Activated gamma-delta T cell (primary cell): ENCODE data around the gene PLPPR2.
"Not testable (repeated sequence)": the region's sequence is repeated elsewhere in the genome, so short reads cannot be mapped to it uniquely, and the experiment has no call there.

ENCODE experiments used
- DNase-seq: peaks from one replicate; lab custom pipeline; 2025; lab: John Stamatoyannopoulos, UW

PLPPR2 gene

DNA sequence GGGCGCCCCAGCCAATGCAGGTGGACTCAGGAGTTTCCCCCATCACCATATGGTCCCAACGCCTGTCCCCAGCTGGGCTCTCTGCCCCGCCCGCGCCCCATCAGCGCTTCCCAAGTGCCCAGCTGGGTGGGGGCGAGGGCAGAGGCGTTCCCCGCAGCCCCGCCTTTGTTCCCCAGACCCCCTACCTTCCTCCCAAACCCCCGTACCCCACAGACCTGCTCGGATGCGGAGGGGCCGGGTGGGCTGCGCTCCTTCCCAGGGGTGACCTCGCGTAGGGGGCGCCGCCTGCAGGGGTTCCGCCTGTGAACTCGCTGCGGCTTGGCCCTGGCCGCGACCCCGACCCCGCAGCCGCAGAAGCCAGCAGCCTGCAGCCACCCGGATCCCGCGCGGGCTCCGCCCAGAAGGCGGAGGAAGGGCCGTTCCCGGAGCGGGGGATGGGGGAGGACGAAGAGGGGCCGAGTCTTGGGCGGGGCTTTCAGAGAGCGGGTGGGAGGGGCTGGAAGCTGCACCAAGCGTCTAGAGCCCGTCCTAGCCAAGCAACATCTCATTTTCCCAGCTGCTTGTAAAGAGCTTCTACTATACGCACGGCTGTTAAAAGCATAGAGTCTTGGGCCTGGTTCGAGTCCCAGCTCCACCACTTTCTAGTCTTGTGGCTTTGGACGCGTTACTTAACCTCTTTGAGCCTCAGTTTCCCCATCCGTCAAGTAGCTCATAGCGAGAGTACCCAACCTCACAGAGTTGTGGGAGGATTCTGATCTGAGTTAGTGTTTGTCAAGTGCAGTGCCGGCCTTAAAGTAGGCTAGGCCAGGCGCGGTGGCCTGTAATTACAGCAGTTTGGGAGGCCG is 15.8 kb upstream of the PLPPR2 start, which contains the start of gene RAB3D:
Gene RAB3D (minus strand): TSS at position 404 of the 845 bp plus-strand sequence. CDS start 2,258 bp downstream, outside the sequence.
- DNase-seq = peak; percentile 42

GRCh38 chr19:11340099-11340467 is 15.1 kb upstream of the PLPPR2 start:
- not testable (repeated sequence) for DNase-seq

- no peak for DNase-seq
Observed at GRCh38 chr19:11342429-11342828, 12.8 kb upstream of the PLPPR2 start.

DNA sequence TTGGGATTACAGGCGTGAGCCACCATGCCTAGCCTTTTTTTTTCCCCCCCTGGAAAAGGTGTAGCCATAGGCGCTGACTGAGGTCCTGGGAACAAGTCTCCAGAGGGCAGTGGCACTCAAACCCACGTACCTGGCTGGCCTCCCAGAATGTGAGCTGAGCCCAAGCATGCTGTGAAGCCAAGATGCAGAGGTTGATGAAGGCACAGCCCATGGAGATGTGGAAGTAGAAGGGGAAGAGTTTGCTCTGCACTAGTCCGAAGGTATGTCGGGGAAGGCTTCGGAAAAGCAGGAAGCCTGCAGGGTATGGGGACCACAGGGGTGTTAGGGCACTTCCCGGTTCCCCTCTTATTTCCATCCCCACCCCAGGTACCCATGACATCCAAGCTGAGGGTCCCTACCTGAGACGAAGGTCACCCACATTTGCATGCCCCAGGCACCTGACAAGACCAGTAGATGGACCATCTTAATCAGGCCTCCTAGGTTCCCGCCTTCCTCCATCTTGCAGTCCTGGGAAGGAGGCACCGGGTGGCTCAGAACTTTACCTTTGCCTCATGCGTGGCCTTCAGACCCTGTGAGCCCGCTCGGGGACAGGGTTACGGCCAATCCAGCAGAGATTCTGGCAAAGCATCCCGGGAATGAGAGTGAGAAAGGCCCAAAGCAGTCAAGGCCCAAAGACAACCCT is 10.0 kb upstream of the PLPPR2 start:
- DNase-seq = no peak

DNA sequence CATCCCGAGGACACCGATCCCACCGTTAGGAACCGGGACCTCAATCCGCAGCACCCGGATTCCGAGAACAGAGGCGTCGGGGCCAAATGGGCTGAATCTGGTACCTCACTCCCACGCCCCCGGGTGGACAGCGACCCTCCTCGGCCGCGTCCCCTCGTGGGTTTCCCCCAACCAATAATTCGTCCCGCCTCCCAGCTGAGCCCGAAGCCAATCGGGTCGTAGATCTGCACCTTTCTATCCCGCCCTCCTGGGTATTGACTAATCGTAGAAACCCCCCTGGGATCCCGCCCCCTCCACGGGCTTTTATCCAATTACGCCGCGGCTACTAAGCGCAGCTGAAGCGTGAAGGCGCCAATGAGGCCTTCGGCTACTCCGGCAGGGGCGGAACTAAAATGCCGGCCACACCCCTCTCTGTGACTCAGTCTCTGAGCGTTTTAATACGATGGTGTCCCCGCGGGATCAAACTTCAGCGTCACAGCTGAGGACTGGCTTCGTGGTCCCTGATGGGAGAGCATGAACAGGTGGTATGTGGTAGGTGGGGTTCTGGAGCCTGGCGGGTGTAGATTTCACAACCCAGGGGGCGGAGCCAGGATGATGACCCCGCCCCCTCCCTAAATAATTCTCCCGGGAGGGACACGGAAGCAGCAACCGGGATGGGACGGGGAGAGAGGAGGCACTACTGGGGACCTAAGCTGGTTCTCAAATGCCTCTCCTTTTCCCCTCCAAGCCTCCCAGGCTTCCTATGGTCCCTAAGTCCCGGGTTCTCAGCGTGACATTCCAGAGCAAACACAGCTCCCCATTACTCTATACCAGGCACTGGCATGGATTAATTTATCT is 8.9 kb upstream of the PLPPR2 start, which contains the start of the genes CCDC159 and TMEM205:
Gene CCDC159 (plus strand): TSS at position 416 of the 837 bp plus-strand sequence. CDS start 88 bp downstream, at position 504.
Gene TMEM205 (minus strand): TSS at position 165 of the 837 bp plus-strand sequence. CDS start 649 bp downstream, outside the sequence.
- DNase-seq = peak; percentile 63

GRCh38 chr19:11347546-11348039 is 7.6 kb upstream of the PLPPR2 start:
- DNase-seq = no peak

GRCh38 chr19:11349171-11349570 is 6.1 kb upstream of the PLPPR2 start:
- no peak for DNase-seq

DNA sequence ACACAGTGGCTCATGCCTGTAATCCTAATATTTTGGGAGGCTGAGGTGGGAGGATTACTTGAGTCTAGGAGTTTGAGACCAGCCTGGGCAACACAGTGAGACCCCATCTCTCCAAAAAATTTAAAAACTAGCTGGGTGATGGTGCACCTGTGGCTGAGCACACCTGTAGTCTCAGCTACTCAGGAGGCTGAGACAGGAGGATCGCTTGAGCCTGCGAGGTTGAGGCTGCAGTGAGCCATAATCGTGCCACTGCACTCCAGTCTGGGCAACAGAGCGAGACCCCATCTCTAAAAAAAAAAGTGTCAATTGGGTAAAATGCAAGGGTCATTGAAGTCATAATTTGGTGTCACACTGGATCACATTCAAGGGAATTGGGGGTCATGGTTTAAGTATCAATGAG is 1.1 kb upstream of the PLPPR2 start:
- not testable (repeated sequence) for DNase-seq

DNA sequence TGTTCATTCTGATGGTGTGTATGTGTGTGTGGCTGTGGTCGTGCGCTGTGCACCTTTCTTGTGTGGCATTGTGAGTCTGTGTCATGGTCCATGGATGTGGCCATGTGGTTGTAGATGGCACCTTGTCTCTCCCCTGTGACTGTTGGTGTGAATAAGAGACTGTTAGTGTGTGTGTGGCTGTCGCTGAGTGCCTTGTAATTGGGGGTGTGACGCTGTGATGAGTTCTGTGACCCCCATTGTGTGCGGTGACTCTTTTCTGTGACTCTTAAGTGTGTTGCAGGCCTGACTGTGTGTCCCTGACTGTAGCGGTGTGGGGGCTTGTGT is 804 bp downstream of the PLPPR2 start:
- no peak for DNase-seq

- no peak for DNase-seq
Observed at GRCh38 chr19:11356676-11357550, 1.7 kb downstream of the PLPPR2 start.

DNA sequence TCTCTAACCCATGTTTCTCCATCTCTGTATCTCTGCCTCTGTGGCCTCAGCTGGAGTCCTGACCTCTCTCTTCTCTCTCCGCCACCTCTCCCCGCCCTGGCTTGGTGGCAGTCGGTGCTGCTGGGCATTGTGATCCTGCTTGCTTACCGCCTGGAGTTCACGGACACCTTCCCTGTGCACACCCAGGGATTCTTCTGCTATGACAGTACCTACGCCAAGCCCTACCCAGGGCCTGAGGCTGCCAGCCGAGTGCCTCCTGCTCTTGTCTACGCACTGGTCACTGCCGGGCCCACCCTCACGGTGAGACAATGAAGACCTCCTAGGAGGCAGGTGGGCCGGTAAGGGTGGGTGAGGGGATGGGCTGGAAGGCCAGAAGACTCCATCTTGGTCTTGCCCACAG is 4.2 kb downstream of the PLPPR2 start:
- DNase-seq = no peak

- DNase-seq = no peak
Observed at GRCh38 chr19:11361037-11361770, 6.0 kb downstream of the PLPPR2 start.

DNA sequence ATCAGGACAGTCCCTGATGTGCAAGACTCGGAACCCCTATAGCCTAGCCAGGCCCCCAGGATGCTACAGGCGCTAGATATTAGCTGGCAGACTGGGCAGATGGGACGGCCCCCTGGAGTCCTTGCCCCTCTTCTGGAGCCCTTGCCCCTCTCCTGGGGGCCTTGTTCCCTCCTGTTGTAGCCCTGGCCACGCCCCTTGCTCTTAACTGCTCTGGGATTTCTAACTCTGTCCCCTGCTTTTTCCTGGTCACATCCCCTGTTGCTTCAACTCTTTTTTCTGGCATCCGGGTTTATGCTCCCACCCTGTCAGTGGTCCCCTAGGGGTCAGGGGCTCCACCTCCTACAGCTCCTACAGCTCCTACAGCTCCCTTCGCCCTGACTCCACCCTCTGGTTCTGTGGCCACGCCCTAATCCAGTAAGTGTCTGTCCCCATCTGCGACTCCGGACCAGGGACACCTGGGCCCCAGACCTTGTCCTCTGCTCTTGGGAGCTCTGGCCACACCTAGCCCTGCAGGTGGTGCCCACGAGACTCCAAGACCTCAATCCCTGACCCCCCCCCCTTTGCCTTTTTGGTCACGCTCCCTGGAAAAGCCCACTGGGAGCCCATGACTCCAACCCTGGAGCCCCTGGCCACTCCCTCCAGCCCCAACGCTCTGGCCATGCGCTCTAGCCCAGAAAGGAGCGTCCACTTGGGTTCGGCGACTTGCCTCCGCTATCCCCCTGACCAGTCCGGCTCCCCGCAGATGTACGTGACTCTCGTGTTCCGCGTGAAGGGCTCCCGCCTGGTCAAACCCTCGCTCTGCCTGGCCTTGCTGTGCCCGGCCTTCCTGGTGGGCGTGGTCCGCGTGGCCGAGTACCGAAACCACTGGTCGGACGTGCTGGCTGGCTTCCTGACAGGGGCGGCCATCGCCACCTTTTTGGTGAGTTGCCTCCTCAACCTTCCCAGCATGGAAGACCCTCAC is 6.8 kb downstream of the PLPPR2 start:
- DNase-seq = no peak

- no peak for DNase-seq
Observed at GRCh38 chr19:11363881-11364280, 8.6 kb downstream of the PLPPR2 start.

DNA sequence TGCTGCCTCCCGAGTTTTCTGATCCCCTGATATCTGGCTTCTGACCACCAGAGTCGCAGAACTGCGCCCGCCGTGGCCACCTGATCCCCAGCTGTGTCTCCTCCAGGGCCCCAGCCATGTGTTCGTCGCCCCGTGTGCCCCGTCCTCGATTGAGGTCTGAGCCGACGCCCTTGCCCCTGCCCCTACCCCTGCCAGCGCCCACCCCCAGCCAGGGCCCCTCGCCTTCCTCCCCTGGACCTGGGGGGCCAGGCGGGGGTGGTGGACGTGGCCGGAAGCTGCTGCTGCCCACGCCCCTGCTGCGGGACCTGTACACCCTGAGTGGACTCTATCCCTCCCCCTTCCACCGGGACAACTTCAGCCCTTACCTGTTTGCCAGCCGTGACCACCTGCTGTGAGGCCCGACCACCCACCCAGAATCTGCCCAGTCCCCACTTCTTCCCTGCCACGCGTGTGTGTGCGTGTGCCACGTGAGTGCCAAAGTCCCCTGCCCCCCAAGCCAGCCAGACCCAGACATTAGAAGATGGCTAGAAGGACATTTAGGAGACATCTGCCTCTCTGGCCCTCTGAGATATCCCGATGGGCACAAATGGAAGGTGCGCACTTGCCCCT is 9.2 kb downstream of the PLPPR2 start:
- no peak for DNase-seq

- DNase-seq = no peak
Observed at GRCh38 chr19:11364935-11365334, 9.7 kb downstream of the PLPPR2 start.

GRCh38 chr19:11365557-11366117 is 10.4 kb downstream of the PLPPR2 start:
- no peak for DNase-seq

- no peak for DNase-seq
Observed at GRCh38 chr19:11367528-11367927, 12.3 kb downstream of the PLPPR2 start.
